T follicular helper cell (primary cell): ENCODE results near the gene LY9.

Experiments
- DNase-seq: peaks from one replicate; pipeline ENCODE4 v3.0.0-alpha.2; 2020; ENCODE audit warnings: low read depth
- total RNA-seq, 2 experiments: gene quantifications; one replicate each; lab custom pipeline; 2026; lab: John Stamatoyannopoulos, UW

The LY9 gene
- total RNA-seq, result 15.0 to 77.8 reads per million in 2 experiments

- DNase-seq, result peak; percentile 82
Measured at GRCh38 chr1:160795951-160796383, at the start of gene LY9. Gene LY9 (plus strand): TSS chr1:160796174. CDS start chr1:160796188, 14 bp downstream.

- DNase-seq, result no peak
Measured at GRCh38 chr1:160746836-160747500, 49.0 kb upstream of the LY9 start.

- no peak for DNase-seq
Measured at GRCh38 chr1:160747717-160748116, 48.3 kb upstream of the LY9 start.

- DNase-seq, result no peak
Measured at GRCh38 chr1:160748181-160748877, 47.6 kb upstream of the LY9 start.

- no peak for DNase-seq
Measured at GRCh38 chr1:160748878-160749269, 47.1 kb upstream of the LY9 start.

- DNase-seq, result no peak
Measured at GRCh38 chr1:160750608-160751007, 45.4 kb upstream of the LY9 start.

- DNase-seq, result no peak
Measured at GRCh38 chr1:160752406-160752805, 43.6 kb upstream of the LY9 start.

GRCh38 chr1:160752924-160753323 lies 43.0 kb upstream of the LY9 start:
- DNase-seq, result no peak

- DNase-seq, result no peak
Measured at GRCh38 chr1:160753594-160753993, 42.4 kb upstream of the LY9 start.

- no peak for DNase-seq
Measured at GRCh38 chr1:160755461-160755860, 40.5 kb upstream of the LY9 start.

GRCh38 chr1:160755911-160756848 lies 39.8 kb upstream of the LY9 start:
- DNase-seq, result no peak

- no peak for DNase-seq
Measured at GRCh38 chr1:160756849-160757201, 39.1 kb upstream of the LY9 start.

GRCh38 chr1:160758521-160758920 lies 37.5 kb upstream of the LY9 start:
- DNase-seq, result no peak

GRCh38 chr1:160759740-160760139 lies 36.2 kb upstream of the LY9 start:
- DNase-seq, result no peak

- DNase-seq, result no peak
Measured at GRCh38 chr1:160761046-160761445, 34.9 kb upstream of the LY9 start.

GRCh38 chr1:160761886-160762285 lies 34.1 kb upstream of the LY9 start:
- no peak for DNase-seq

- DNase-seq, result no peak
Measured at GRCh38 chr1:160763993-160764392, 32.0 kb upstream of the LY9 start.

GRCh38 chr1:160767395-160768294 lies 28.3 kb upstream of the LY9 start:
- DNase-seq, result no peak

- peak; percentile 76 for DNase-seq
Measured at GRCh38 chr1:160768295-160768657, 27.7 kb upstream of the LY9 start.

GRCh38 chr1:160772331-160772730 lies 23.6 kb upstream of the LY9 start:
- no peak for DNase-seq

GRCh38 chr1:160773093-160773492 lies 22.9 kb upstream of the LY9 start:
- DNase-seq, result no peak
